Tibial artery (tissue), 4 donors: Measurements from ENCODE around the gene RETSAT.

Source experiments
- DNase-seq, 2 donors: peaks; one replicate each; pipeline ENCODE4 v3.0.0-alpha.2; 2019
- H3K27ac ChIP-seq, 2 donors: fragments of 200-600 bp; sonication (generic) in 1 of 2; 1 replicate in 1 of 2; 2 replicates in 1 of 2; pipeline ENCODE4 v1.5.1; 2018 to 2019; ENCODE audit warnings: mild to moderate bottlenecking in 1 of 2
- H3K27me3 ChIP-seq, 2 donors: fragments of 200-600 bp; sonication (generic) in 1 of 2; one replicate each; pipeline versions ENCODE4 v1.5.1 to v1.6.0; 2016 to 2019
- H3K36me3 ChIP-seq, 3 donors: fragments of 200-600 bp; sonication (generic) in 2 of 3; one replicate each; pipeline ENCODE4 v1.5.1; 2016 to 2019; ENCODE audit warnings: mild to moderate bottlenecking in 2 of 3
- H3K4me1 ChIP-seq, 4 donors: fragments of 200-600 bp; sonication (generic) in 2 of 4; 1 replicate in 3 of 4; 2 replicates in 1 of 4; pipeline ENCODE4 v1.5.1; 2016 to 2019
- H3K4me3 ChIP-seq, 2 donors: fragments of 200-600 bp; sonication (generic) in 1 of 2; 1 replicate in 1 of 2; 2 replicates in 1 of 2; pipeline ENCODE4 v1.5.1; 2018 to 2019; ENCODE audit warnings: mild to moderate bottlenecking in 2 of 2
- H3K9me3 ChIP-seq, 3 donors: fragments of 200-600 bp; sonication (generic) in 1 of 3; one replicate each; pipeline ENCODE4 v1.5.1; 2016 to 2019
- CTCF ChIP-seq, 2 experiments: fragments of 200-600 bp in 1 of 2; fragments of 450-650 bp in 1 of 2; IDR thresholded peaks; one replicate each; pipeline ENCODE4 v1.5.1; 2017 to 2019; ENCODE audit warnings: antibody characterized with exemption in 2 of 2, mild to moderate bottlenecking in 1 of 2, moderate library complexity in 1 of 2
- intact Hi-C: fragments of 100-400 bp; cut with DNase I; formaldehyde crosslinking; loops from one replicate; pipeline ENCODE4 v1.15.0; 2023; ENCODE audit warnings: low total_unique reads

The RETSAT gene

GRCh38 chr2:85394976-85395375, 40.6 kb upstream of the RETSAT start:
- peaks cover 16 to 61% (median 18%) of the 10 kb centered on the region in 3 donors for H3K36me3 ChIP-seq
- no peak overlapping the region for H3K4me3 ChIP-seq
- no peaks in the 10 kb centered on the region for H3K9me3 ChIP-seq
- no peaks in the 10 kb centered on the region for H3K27me3 ChIP-seq
- H3K27ac ChIP-seq, result peak overlapping the region; percentile 73 to 78
- peaks cover 0 to 47% (median 36%) of the 10 kb centered on the region in 4 donors for H3K4me1 ChIP-seq
- TF ChIP-seq CTCF (IDR thresholded peaks at IDR 0.05), result no peak
- DNase-seq, result peak in 1 of 2 donors; percentile 57
- intact Hi-C loops, result no loop called here

GRCh38 chr2:85394261-85394681, 39.9 kb upstream of the RETSAT start:
- Histone ChIP-seq H3K4me1 (peaks cover 0 to 47% (median 36%) of the 10 kb centered on the region in 4 donors), H3K27me3 (no peaks in the 10 kb centered on the region), H3K4me3 (no peak overlapping the region), H3K27ac (peak overlapping the region; percentile 73 to 78), H3K36me3 (peaks cover 22 to 64% (median 25%) of the 10 kb centered on the region in 3 donors), H3K9me3 (no peaks in the 10 kb centered on the region)
- no peak for TF ChIP-seq CTCF (IDR thresholded peaks at IDR 0.05)
- intact Hi-C loops, result no loop called here
- peak; percentile 74 to 92 for DNase-seq

DNA sequence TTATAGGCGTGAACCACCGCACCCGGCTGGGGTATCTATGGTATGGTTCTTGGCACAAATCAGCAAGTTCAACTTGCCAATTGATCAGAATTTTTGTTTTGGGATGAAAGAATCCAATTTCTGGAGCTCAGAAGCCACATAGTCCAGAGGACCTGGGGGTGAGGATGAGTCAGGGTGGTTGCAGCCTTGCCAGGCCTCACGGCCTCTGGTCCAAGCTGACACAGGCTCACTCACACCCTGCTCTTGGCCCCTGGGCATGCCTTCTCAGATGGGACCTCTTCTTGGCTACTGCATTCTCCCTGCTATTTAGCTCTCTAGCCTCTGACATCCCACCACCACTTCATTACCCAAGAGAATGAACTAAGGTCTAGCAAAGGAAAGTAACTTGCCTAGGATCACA, 39.5 kb upstream of the RETSAT start:
- no peak for DNase-seq
- Histone ChIP-seq H3K36me3 (peaks cover 26 to 64% (median 30%) of the 10 kb centered on the region in 3 donors), H3K9me3 (no peaks in the 10 kb centered on the region), H3K4me3 (no peak overlapping the region), H3K27me3 (no peaks in the 10 kb centered on the region), H3K27ac (peak overlapping the region; percentile 73 to 78), H3K4me1 (peaks cover 0 to 47% (median 36%) of the 10 kb centered on the region in 4 donors)
- TF ChIP-seq CTCF (IDR thresholded peaks at IDR 0.05), result no peak
- intact Hi-C loops, result no loop called here

DNA sequence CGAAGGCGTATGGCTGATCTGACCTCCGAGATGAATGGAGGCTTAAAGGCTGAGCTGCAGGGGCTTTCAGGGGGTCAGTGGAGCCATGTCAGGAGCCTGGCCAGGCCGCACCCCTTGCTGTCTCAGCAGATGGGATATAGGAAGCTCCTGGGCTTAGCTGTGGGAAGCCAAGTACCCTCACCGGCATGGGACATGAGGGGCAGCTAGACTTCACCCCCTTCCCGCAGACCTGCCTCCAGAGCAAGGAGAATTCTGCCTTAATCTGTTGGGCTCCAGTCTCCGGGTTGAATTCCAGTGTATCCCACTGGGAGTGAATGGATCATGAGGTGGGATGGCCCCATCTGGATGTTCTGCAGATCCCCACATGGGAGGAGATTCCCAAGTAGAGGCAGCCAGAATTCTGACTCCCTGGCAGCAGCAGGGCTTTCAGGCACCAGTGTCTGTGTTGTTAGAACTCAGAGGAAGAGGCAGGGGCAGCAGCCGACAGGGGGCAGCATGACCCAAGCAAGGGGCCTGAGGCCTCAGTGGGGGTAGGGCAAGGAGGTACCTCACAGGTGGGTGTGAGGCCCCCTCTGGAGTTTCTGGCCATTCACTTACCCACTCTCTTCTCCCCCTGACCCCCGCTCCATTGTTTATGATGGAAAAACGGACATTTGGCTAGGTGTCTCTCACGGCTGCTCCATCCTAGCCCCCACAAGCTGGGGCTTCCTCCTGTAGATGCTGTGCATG, 36.8 kb upstream of the RETSAT start:
- H3K4me3 ChIP-seq, result no peak overlapping the region
- H3K27ac ChIP-seq, result no peak overlapping the region
- peak in 1 of 2 donors; percentile 75 for DNase-seq

DNA sequence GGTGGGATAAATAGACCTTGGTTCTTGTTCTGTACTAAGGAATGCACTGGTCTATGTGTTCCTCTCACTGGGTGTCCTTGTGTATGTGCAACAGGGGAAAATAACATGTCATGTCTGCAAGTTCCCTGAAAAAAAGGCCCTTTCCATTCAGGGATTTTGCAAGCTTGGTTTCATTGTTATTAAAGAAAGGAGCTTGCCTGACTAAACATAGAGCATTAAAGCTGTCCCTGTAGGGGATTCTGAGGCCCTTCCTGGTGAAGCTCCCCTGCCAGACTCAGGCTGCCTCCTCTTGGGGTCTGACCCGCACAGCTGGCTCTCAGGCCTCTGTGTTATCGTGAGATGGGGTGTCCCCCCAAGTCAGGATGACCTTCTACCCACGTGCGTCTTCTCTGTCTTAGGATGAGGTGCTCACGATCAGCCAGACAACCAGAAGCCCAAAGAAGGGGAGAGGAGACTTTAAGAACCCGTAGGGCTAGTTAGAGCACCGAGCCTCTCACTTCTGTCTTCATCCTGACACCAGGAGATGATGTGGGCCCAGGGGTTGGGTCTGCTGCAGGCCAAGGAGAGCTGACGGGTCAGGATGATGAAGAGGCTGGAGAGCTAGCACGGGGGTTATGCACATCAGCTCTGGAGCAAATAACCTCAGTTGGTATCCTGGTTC, 34.7 kb upstream of the RETSAT start:
- Histone ChIP-seq H3K4me1 (peaks cover 0 to 9% (median 8%) of the 10 kb centered on the region in 4 donors), H3K36me3 (peaks cover 52 to 92% (median 72%) of the 10 kb centered on the region in 3 donors), H3K4me3 (no peak overlapping the region), H3K27me3 (no peaks in the 10 kb centered on the region), H3K27ac (no peak overlapping the region), H3K9me3 (no peaks in the 10 kb centered on the region)
- TF ChIP-seq CTCF (IDR thresholded peaks at IDR 0.05), result no peak
- intact Hi-C loops, result no loop called here
- peak in 1 of 2 donors; percentile 50 for DNase-seq

More for the DNA sequence above, 36.8 kb upstream of the RETSAT start:
- intact Hi-C loops, result no loop called here
- TF ChIP-seq CTCF (IDR thresholded peaks at IDR 0.05), result peak; percentile 51 to 53
- Histone ChIP-seq H3K36me3 (peaks cover 45 to 77% (median 54%) of the 10 kb centered on the region in 3 donors), H3K4me1 (peaks cover 0 to 28% (median 20%) of the 10 kb centered on the region in 4 donors), H3K27me3 (no peaks in the 10 kb centered on the region), H3K9me3 (no peaks in the 10 kb centered on the region)
